ENCODE measurements around the gene BMP10.

Gene BMP10

DNA sequence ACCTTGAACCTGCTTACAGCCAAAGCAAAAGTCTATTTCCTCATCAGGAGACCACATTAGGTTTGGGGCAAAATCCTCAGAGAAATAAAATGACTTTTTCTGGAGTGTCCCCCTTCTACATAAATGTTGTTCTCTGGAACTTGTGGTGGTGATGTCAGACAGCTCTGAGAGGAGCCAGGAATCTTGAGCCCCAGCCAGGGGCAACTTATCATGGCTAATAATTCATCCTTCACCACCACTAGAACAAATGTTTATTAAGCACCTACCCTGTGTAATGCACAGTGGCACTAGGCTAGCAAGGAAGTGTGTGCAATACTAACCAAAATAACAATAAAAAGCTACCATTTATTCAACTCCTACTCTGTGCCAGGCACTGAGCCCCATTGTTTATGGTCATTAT is 9.0 kb upstream of the BMP10 start:
- Histone ChIP-seq H3K27ac (ENCODE audit: low read length) (no peak overlapping the region), H3K9ac (ENCODE audit: low read depth, low read length) (no peak overlapping the region), H3K9me3 (ENCODE audit: insufficient read depth, low read length, severe bottlenecking) (no peaks in the 10 kb centered on the region), H2AFZ (ENCODE audit: low read depth, low read length) (no peak overlapping the region; the same call in 1 of the 2 replicates), H3K27me3 (ENCODE audit: insufficient read depth, low read length, poor library complexity) (no peaks in the 10 kb centered on the region), H3K36me3 (ENCODE audit: insufficient read depth, low read length) (no peaks in the 10 kb centered on the region), H3K4me1 (ENCODE audit: insufficient read depth, low read length) (no peaks in the 10 kb centered on the region), H3K79me2 (ENCODE audit: insufficient read depth, low read length) (no peaks in the 10 kb centered on the region), H4K20me1 (ENCODE audit: insufficient read depth, low read length) (no peaks in the 10 kb centered on the region), H3K4me3 (ENCODE audit: low read depth in 1 of 2, low read length in 2 of 2) (no peak overlapping the region), H3K4me2 (ENCODE audit: insufficient read depth, low read length) (no peak overlapping the region)
- DNase-seq, result no peak
- no peak for ATAC-seq (ENCODE audit: insufficient read depth, low read depth)
- no peak for TF ChIP-seq EZH2 (IDR thresholded peaks at IDR 0.05; ENCODE audit: borderline replicate concordance, low read depth, low read length, severe bottlenecking)
- TF ChIP-seq, protein P1, sequence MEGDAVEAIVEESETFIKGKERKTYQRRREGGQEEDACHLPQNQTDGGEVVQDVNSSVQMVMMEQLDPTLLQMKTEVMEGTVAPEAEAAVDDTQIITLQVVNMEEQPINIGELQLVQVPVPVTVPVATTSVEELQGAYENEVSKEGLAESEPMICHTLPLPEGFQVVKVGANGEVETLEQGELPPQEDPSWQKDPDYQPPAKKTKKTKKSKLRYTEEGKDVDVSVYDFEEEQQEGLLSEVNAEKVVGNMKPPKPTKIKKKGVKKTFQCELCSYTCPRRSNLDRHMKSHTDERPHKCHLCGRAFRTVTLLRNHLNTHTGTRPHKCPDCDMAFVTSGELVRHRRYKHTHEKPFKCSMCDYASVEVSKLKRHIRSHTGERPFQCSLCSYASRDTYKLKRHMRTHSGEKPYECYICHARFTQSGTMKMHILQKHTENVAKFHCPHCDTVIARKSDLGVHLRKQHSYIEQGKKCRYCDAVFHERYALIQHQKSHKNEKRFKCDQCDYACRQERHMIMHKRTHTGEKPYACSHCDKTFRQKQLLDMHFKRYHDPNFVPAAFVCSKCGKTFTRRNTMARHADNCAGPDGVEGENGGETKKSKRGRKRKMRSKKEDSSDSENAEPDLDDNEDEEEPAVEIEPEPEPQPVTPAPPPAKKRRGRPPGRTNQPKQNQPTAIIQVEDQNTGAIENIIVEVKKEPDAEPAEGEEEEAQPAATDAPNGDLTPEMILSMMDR (IDR thresholded peaks at IDR 0.05; ENCODE audit: borderline replicate concordance, extremely low read depth, low read length, poor library complexity, severe bottlenecking), result no peak

DNA sequence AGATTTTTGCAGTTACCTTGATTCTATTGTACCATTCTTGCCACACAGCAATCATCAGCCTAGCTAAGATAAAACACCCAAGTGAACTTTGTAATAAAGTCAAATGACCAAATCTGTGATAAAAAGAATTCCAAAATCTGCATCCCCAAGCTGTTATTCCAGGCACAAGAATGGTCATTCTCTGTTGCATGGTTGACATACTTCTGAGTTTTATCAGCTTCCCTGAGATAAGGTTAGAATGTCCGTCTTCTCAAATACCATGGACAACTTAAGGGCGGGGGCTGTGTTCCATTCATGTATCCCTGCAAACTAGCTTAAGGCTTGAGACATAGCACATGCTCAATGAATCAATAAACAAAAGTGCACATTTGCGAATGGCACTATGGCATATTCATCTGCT is 8.1 kb upstream of the BMP10 start:
- H3K79me2 ChIP-seq (ENCODE audit: insufficient read depth, low read length), result no peaks in the 10 kb centered on the region
- no peak overlapping the region for H3K27ac ChIP-seq (ENCODE audit: low read length)
- H3K4me3 ChIP-seq (ENCODE audit: low read depth in 1 of 2, low read length in 2 of 2), result no peak overlapping the region
- TF ChIP-seq EZH2 (IDR thresholded peaks at IDR 0.05; ENCODE audit: borderline replicate concordance, low read depth, low read length, severe bottlenecking), result no peak
- TF ChIP-seq, protein P1 (IDR thresholded peaks at IDR 0.05; ENCODE audit: borderline replicate concordance, extremely low read depth, low read length, poor library complexity, severe bottlenecking), result no peak
- no peak overlapping the region for H2AFZ ChIP-seq (ENCODE audit: low read depth, low read length)
- ATAC-seq (ENCODE audit: insufficient read depth, low read depth) (no peak), DNase-seq (no peak)
- no peak overlapping the region for H3K9ac ChIP-seq (ENCODE audit: low read depth, low read length)
- H3K4me2 ChIP-seq (ENCODE audit: insufficient read depth, low read length), result no peak overlapping the region
- H4K20me1 ChIP-seq (ENCODE audit: insufficient read depth, low read length), result no peaks in the 10 kb centered on the region
- no peaks in the 10 kb centered on the region for H3K4me1 ChIP-seq (ENCODE audit: insufficient read depth, low read length)
- no peaks in the 10 kb centered on the region for H3K9me3 ChIP-seq (ENCODE audit: insufficient read depth, low read length, severe bottlenecking)
- H3K27me3 ChIP-seq (ENCODE audit: insufficient read depth, low read length, poor library complexity), result no peaks in the 10 kb centered on the region
- no peaks in the 10 kb centered on the region for H3K36me3 ChIP-seq (ENCODE audit: insufficient read depth, low read length)

DNA sequence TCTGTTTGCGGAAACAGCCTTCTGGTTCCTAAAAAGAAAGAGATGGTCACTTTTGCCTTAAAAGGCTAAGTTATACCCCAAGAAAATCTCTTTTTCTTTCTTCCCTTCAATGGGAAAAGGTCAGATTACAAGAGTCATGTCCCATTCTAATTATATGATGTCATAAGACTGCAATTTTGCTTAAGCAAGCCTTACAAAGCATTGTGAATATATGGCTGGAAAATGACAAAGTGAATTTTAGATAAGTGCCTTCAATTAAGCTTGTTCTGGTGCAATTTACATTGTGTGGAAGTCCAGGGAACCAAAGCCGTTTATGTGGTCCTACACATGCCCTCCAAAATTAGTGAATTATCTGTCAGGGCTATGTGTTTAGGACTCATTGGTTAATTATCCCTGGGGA is 7.6 kb upstream of the BMP10 start:
- Histone ChIP-seq H3K36me3 (ENCODE audit: insufficient read depth, low read length) (no peaks in the 10 kb centered on the region), H4K20me1 (ENCODE audit: insufficient read depth, low read length) (no peaks in the 10 kb centered on the region), H3K4me3 (ENCODE audit: low read depth in 1 of 2, low read length in 2 of 2) (no peak overlapping the region), H3K79me2 (ENCODE audit: insufficient read depth, low read length) (no peaks in the 10 kb centered on the region), H3K27ac (ENCODE audit: low read length) (no peak overlapping the region), H3K9me3 (ENCODE audit: insufficient read depth, low read length, severe bottlenecking) (no peaks in the 10 kb centered on the region), H3K4me2 (ENCODE audit: insufficient read depth, low read length) (no peak overlapping the region), H2AFZ (ENCODE audit: low read depth, low read length) (no peak overlapping the region), H3K27me3 (ENCODE audit: insufficient read depth, low read length, poor library complexity) (no peaks in the 10 kb centered on the region), H3K9ac (ENCODE audit: low read depth, low read length) (no peak overlapping the region), H3K4me1 (ENCODE audit: insufficient read depth, low read length) (no peaks in the 10 kb centered on the region)
- TF ChIP-seq EZH2 (IDR thresholded peaks at IDR 0.05; ENCODE audit: borderline replicate concordance, low read depth, low read length, severe bottlenecking), result no peak
- TF ChIP-seq, protein P1 (IDR thresholded peaks at IDR 0.05; ENCODE audit: borderline replicate concordance, extremely low read depth, low read length, poor library complexity, severe bottlenecking), result no peak
- DNase-seq (no peak), ATAC-seq (ENCODE audit: insufficient read depth, low read depth) (no peak)

All from DND-41 (cell line).